Natural killer cell (primary cell): ENCODE results near the gene CPEB3. TPM values are rescaled to one million over a fixed set of nuclear protein-coding genes. Genes with fewer than 3 reads are reported as not detected.

ENCODE experiments used
- ATAC-seq, 3 donors: fragments of 150-1000 bp in 2 of 3; fragments of 200-7000 bp in 1 of 3; cut with Tn5 transposase; 1 replicate in 1 of 3; 2 replicates in 2 of 3; pipeline ENCODE4 v1.10.0; 2021; ENCODE audit warnings: mild to moderate bottlenecking in 2 of 3, moderate library complexity in 2 of 3
- DNase-seq, 2 donors: peaks; one replicate each; pipeline versions ENCODE4 v3.0.0 to v3.0.0-alpha.2; 2013 to 2021; ENCODE audit warnings: mixed read lengths in 1 of 2
- H3K27ac ChIP-seq: one replicate; pipeline ENCODE4 v1.5.1; 2013; ENCODE audit warnings: mild to moderate bottlenecking, low read length
- H3K27me3 ChIP-seq: one replicate; pipeline ENCODE4 v1.6.1; 2013; ENCODE audit warnings: low read length; ENCODE audit not compliant: control insufficient read depth, insufficient read depth
- H3K36me3 ChIP-seq: one replicate; pipeline ENCODE4 v1.6.1; 2013; ENCODE audit warnings: low read length; ENCODE audit not compliant: control insufficient read depth, insufficient read depth
- H3K4me1 ChIP-seq: one replicate; pipeline ENCODE4 v1.6.1; 2013; ENCODE audit warnings: low read length; ENCODE audit not compliant: control insufficient read depth, insufficient read depth
- H3K4me3 ChIP-seq: one replicate; pipeline ENCODE4 v1.5.1; 2013; ENCODE audit warnings: low read length
- H3K9me3 ChIP-seq: one replicate; pipeline ENCODE4 v1.6.1; 2013; ENCODE audit warnings: low read length; ENCODE audit not compliant: control insufficient read depth, insufficient read depth
- H3K27ac Mint-ChIP-seq, 2 donors: one replicate each; pipeline ENCODE4 v1.8.0; 2022; ENCODE audit warnings: mild to moderate bottlenecking in 2 of 2, mixed read lengths in 2 of 2, moderate library complexity in 1 of 2
- H3K27me3 Mint-ChIP-seq, 2 donors: one replicate each; pipeline ENCODE4 v1.8.0; 2022; ENCODE audit warnings: low read depth in 2 of 2, mixed read lengths in 2 of 2
- H3K36me3 Mint-ChIP-seq: one replicate; pipeline ENCODE4 v1.8.0; 2022; ENCODE audit warnings: mixed read lengths
- H3K4me1 Mint-ChIP-seq, 2 donors: one replicate each; pipeline ENCODE4 v1.8.0; 2022; ENCODE audit warnings: mixed read lengths in 2 of 2
- H3K4me3 Mint-ChIP-seq: one replicate; pipeline ENCODE4 v1.8.0; 2022; ENCODE audit warnings: mild to moderate bottlenecking, moderate library complexity, mixed read lengths
- H3K9me3 Mint-ChIP-seq, 2 donors: one replicate each; pipeline ENCODE4 v1.8.0; 2022; ENCODE audit warnings: mixed read lengths in 2 of 2
- CTCF ChIP-seq: fragments of 200-600 bp; IDR thresholded peaks from one replicate; pipeline ENCODE4 v1.8.0; 2022; ENCODE audit warnings: antibody characterized with exemption
- WGBS: methylation state at CpG from one replicate; pipeline ENCODE4 v1.1.7; 2013; ENCODE audit warnings: missing lambda C conversion rate; ENCODE audit not compliant: insufficient coverage; 5-methylcytosine and 5-hydroxymethylcytosine counted together
- intact Hi-C: fragments of 100-400 bp; cut with micrococcal nuclease; formaldehyde crosslinking; loops from one replicate; pipeline ENCODE4 v1.14.2; 2022
- total RNA-seq, 4 donors: library from RNA; stranded (reverse); fragments of 120-200 nt in 1 of 4; gene quantifications; one replicate each; pipeline versions ENCODE4 v1.2.3 to v1.2.4, GENCODE V29; 2013 to 2022

CPEB3 gene
- total RNA-seq, 3 donors from 2014 or later (not counting 1 experiment from before 2014, with no cell fraction given) = 3.6 to 6.9 (median 5.4) TPM

- Mint-ChIP-seq H3K4me1 (peaks cover 0 to 4% of the 10 kb centered on the region in 2 donors), H3K4me3 (no peak overlapping the region), H3K9me3 (no peaks in the 10 kb centered on the region), H3K36me3 (no peaks in the 10 kb centered on the region), H3K27ac (no peak overlapping the region), H3K27me3 (no peaks in the 10 kb centered on the region)
- ATAC-seq = no peak
- H3K9me3 ChIP-seq = no peaks in the 10 kb centered on the region
- TF ChIP-seq CTCF = no peak
- no peak overlapping the region for H3K4me3 ChIP-seq
- no peak for DNase-seq
- intact Hi-C loops = no loop called here
- H3K27me3 ChIP-seq = no peaks in the 10 kb centered on the region
- no CpG with 5 or more reads among the region's 1 CpG for WGBS
- peaks cover 3% of the 10 kb centered on the region for H3K36me3 ChIP-seq
- no peak overlapping the region for H3K27ac ChIP-seq
- H3K4me1 ChIP-seq = no peaks in the 10 kb centered on the region
Observed at GRCh38 chr10:92177546-92177945, 113.3 kb downstream of the CPEB3 start.

GRCh38 chr10:92175164-92175563 is 115.7 kb downstream of the CPEB3 start:
- no peak for DNase-seq
- WGBS = 78% methylated on average over 5 of the region's 5 CpGs

GRCh38 chr10:92173996-92174395 is 116.9 kb downstream of the CPEB3 start:
- no peak for ATAC-seq
- no peak for TF ChIP-seq CTCF
- Mint-ChIP-seq H3K4me1 (no peaks in the 10 kb centered on the region), H3K36me3 (no peaks in the 10 kb centered on the region), H3K27ac (no peak overlapping the region), H3K4me3 (no peak overlapping the region), H3K27me3 (no peaks in the 10 kb centered on the region), H3K9me3 (no peaks in the 10 kb centered on the region)
- no peaks in the 10 kb centered on the region for H3K4me1 ChIP-seq
- no peaks in the 10 kb centered on the region for H3K9me3 ChIP-seq
- intact Hi-C loops = no loop called here
- H3K27ac ChIP-seq = no peak overlapping the region
- no peak overlapping the region for H3K4me3 ChIP-seq
- no peaks in the 10 kb centered on the region for H3K27me3 ChIP-seq
- H3K36me3 ChIP-seq = no peaks in the 10 kb centered on the region
- DNase-seq = no peak

More at GRCh38 chr10:92175164-92175563, 115.7 kb downstream of the CPEB3 start:
- intact Hi-C loops = no loop called here
- H3K4me3 Mint-ChIP-seq = no peak overlapping the region
- H3K9me3 ChIP-seq = no peaks in the 10 kb centered on the region
- H3K36me3 Mint-ChIP-seq = no peaks in the 10 kb centered on the region
- no peak overlapping the region for H3K27ac Mint-ChIP-seq
- H3K4me3 ChIP-seq = no peak overlapping the region
- TF ChIP-seq CTCF = no peak
- no peaks in the 10 kb centered on the region for H3K9me3 Mint-ChIP-seq
- no peak overlapping the region for H3K27ac ChIP-seq
- ATAC-seq = no peak
- no peaks in the 10 kb centered on the region for H3K27me3 Mint-ChIP-seq
- H3K4me1 ChIP-seq = no peaks in the 10 kb centered on the region
- peaks cover 3% of the 10 kb centered on the region for H3K36me3 ChIP-seq
- H3K27me3 ChIP-seq = no peaks in the 10 kb centered on the region
- H3K4me1 Mint-ChIP-seq = no peaks in the 10 kb centered on the region

GRCh38 chr10:92164036-92164696 is 126.7 kb downstream of the CPEB3 start:
- no peak for TF ChIP-seq CTCF
- Histone ChIP-seq H3K36me3 (no peaks in the 10 kb centered on the region), H3K4me3 (no peak overlapping the region), H3K27ac (no peak overlapping the region), H3K9me3 (no peaks in the 10 kb centered on the region), H3K4me1 (no peaks in the 10 kb centered on the region), H3K27me3 (no peaks in the 10 kb centered on the region)
- Mint-ChIP-seq H3K9me3 (no peaks in the 10 kb centered on the region), H3K36me3 (no peaks in the 10 kb centered on the region), H3K4me1 (no peaks in the 10 kb centered on the region), H3K27ac (no peak overlapping the region), H3K4me3 (no peak overlapping the region), H3K27me3 (no peaks in the 10 kb centered on the region)
- 97% methylated on average over 2 of the region's 5 CpGs for WGBS
- DNase-seq (no peak), ATAC-seq (no peak)
- intact Hi-C loops = no loop called here
